MCF 10A (cell line): ENCODE measurements around the gene SPDYE16. TPM values are rescaled to one million over a fixed set of nuclear protein-coding genes. Genes with fewer than 3 reads are reported as not detected.
A peak's percentile ranks its signal among the peaks of the same experiment; 100 is the strongest.
"Not testable (repeated sequence)": the region's sequence is repeated elsewhere in the genome, so short reads cannot be mapped to it uniquely, and the experiment has no call there.

Experiments used
- BruUV-seq: library from RNA; stranded (reverse); fragments of 400-500 nt; replicated peaks from 2 replicates; lab custom pipeline; 2021; lab: Mats Ljungman, UMichigan
- CTCF ChIA-PET: fragments of 300-600 bp; sonication (Branson Sonifier 250); formaldehyde crosslinking; extraction: SDS; loops from one replicate; lab custom pipeline; 2021; ENCODE audit warnings: antibody characterized with exemption, inconsistent platforms; lab: Yijun Ruan, JAX
- POLR2A ChIA-PET: fragments of 300-600, 350-650 bp; sonication (Branson Sonifier 250); formaldehyde crosslinking; extraction: SDS; loops from one replicate; lab custom pipeline; 2020; ENCODE audit warnings: antibody characterized with exemption, inconsistent platforms; lab: Yijun Ruan, JAX
- DNase-seq: peaks from one replicate; pipeline ENCODE4 v3.0.0-alpha.2; 2018; ENCODE audit not compliant: unreplicated experiment
- H3K27ac Mint-ChIP-seq: one replicate; pipeline ENCODE4 v1.8.0; 2022; ENCODE audit warnings: mild to moderate bottlenecking, low read depth, mixed read lengths; ENCODE audit not compliant: unreplicated experiment
- H3K27me3 Mint-ChIP-seq: one replicate; pipeline ENCODE4 v1.8.0; 2022; ENCODE audit warnings: mixed read lengths; ENCODE audit not compliant: insufficient read depth, unreplicated experiment
- H3K36me3 Mint-ChIP-seq: one replicate; pipeline ENCODE4 v1.8.0; 2022; ENCODE audit warnings: mild to moderate bottlenecking, moderate library complexity, mixed read lengths; ENCODE audit not compliant: insufficient read depth, unreplicated experiment
- H3K4me1 Mint-ChIP-seq: one replicate; pipeline ENCODE4 v1.8.0; 2022; ENCODE audit warnings: mixed read lengths; ENCODE audit not compliant: insufficient read depth, unreplicated experiment
- H3K4me3 Mint-ChIP-seq: one replicate; pipeline ENCODE4 v1.8.0; 2022; ENCODE audit warnings: mild to moderate bottlenecking, moderate library complexity, mixed read lengths; ENCODE audit not compliant: unreplicated experiment
- H3K9me3 Mint-ChIP-seq: one replicate; pipeline ENCODE4 v1.8.0; 2022; ENCODE audit warnings: mixed read lengths; ENCODE audit not compliant: unreplicated experiment
- CTCF ChIP-seq: fragments of 200-600 bp; IDR thresholded peaks from one replicate; pipeline ENCODE4 v1.8.0; 2022; ENCODE audit warnings: antibody characterized with exemption, mild to moderate bottlenecking; ENCODE audit not compliant: unreplicated experiment
- intact Hi-C: fragments of 100-400 bp; cut with micrococcal nuclease; formaldehyde crosslinking; loops from 2 replicates; pipeline ENCODE4 v1.14.1; 2022
- total RNA-seq: library from RNA; stranded (reverse); gene quantifications from 2 replicates; pipeline ENCODE4 v1.2.3, GENCODE V29; 2022

Gene SPDYE16
- total RNA-seq, 1 experiment from 2014 or later, result not detected

GRCh38 chr7:76512941-76513816 lies 29.9 kb downstream of the SPDYE16 start:
- ChIA-PET POLR2A (no interaction called here), CTCF (no interaction called here)
- Mint-ChIP-seq H3K4me1 (peaks cover 3% of the 10 kb centered on the region), H3K9me3 (no peaks in the 10 kb centered on the region), H3K36me3 (peaks cover 9% of the 10 kb centered on the region), H3K27me3 (no peaks in the 10 kb centered on the region), H3K4me3 (no peak overlapping the region), H3K27ac (no peak overlapping the region)
- peak; percentile 16 for DNase-seq
- BruUV-seq, result no TSS peak
- peak; percentile 40 for TF ChIP-seq CTCF
- intact Hi-C loops, result no loop called here

- H3K27ac Mint-ChIP-seq, CTCF ChIA-PET, intact Hi-C loops, POLR2A ChIA-PET, H3K4me3 Mint-ChIP-seq, BruUV-seq, H3K9me3 Mint-ChIP-seq, H3K27me3 Mint-ChIP-seq, DNase-seq, H3K4me1 Mint-ChIP-seq: not testable (repeated sequence)
- H3K36me3 Mint-ChIP-seq, result peaks cover 13% of the 10 kb centered on the region
Measured at GRCh38 chr7:76511911-76512885, 30.9 kb downstream of the SPDYE16 start.

- CTCF ChIA-PET, H3K4me1 Mint-ChIP-seq, H3K27ac Mint-ChIP-seq, H3K9me3 Mint-ChIP-seq, intact Hi-C loops, H3K4me3 Mint-ChIP-seq, BruUV-seq, POLR2A ChIA-PET, DNase-seq, H3K27me3 Mint-ChIP-seq: not testable (repeated sequence)
- peaks cover 19% of the 10 kb centered on the region for H3K36me3 Mint-ChIP-seq
Measured at GRCh38 chr7:76511200-76511910, 31.7 kb downstream of the SPDYE16 start.

- no peaks in the 10 kb centered on the region for H3K27me3 Mint-ChIP-seq
- TF ChIP-seq CTCF, result no peak
- H3K4me1 Mint-ChIP-seq, result no peaks in the 10 kb centered on the region
- no peak within 1 kb of the TSS for H3K4me3 Mint-ChIP-seq
- ChIA-PET CTCF (no interaction called here), POLR2A (interaction anchor here (1.0 kb wide), 2 partner anchors 87 to 495 kb away, joined by 3 read pairs; no protein-coding TSS in a partner anchor)
- H3K9me3 Mint-ChIP-seq, result no peaks in the 10 kb centered on the region
- H3K27ac Mint-ChIP-seq, result no peak within 1 kb of the TSS
- no peak for DNase-seq
- no TSS peak for BruUV-seq
- peaks cover 19% of the 10 kb centered on the region for H3K36me3 Mint-ChIP-seq
- intact Hi-C loops, result no loop called here
Measured at GRCh38 chr7:76509931-76510877, 32.9 kb downstream of the SPDYE16 start, which contains the start of gene UPK3B. TSS of gene UPK3B (plus strand) at chr7:76510552. CDS start at chr7:76510653, 101 bp downstream.
